SK-N-SH treated with all-trans-retinoic acid at 6 μM for 48 hours (cell line): ENCODE data around the gene BOD1L1.

ENCODE experiments used
- ATAC-seq: fragments of 200-7000 bp; cut with Tn5 transposase; 3 replicates; pipeline ENCODE4 v1.9.1; 2020; ENCODE audit warnings: mild to moderate bottlenecking, moderate library complexity
- ARNTL ChIP-seq: fragments of 450-650 bp; formaldehyde crosslinking; IDR thresholded peaks from 2 replicates; pipeline ENCODE4 v1.5.0; 2020; ENCODE audit warnings: low read depth, mild to moderate bottlenecking, moderate library complexity, borderline replicate concordance
- BACH2 ChIP-seq: fragments of 250-450 bp; sonication (Bioruptor Pico); IDR thresholded peaks from 2 replicates; pipeline ENCODE4 v1.9.0; 2021; ENCODE audit warnings: mild to moderate bottlenecking, borderline replicate concordance
- CREB5 ChIP-seq: fragments of 250-450 bp; sonication (Bioruptor Pico); IDR thresholded peaks from 2 replicates; pipeline ENCODE4 v1.5.1; 2020; ENCODE audit warnings: low read depth, mild to moderate bottlenecking, moderate library complexity
- CSDC2 ChIP-seq: fragments of 250-450 bp; sonication (Bioruptor Pico); IDR thresholded peaks from 2 replicates; pipeline ENCODE4 v1.5.0; 2020; ENCODE audit warnings: mild to moderate bottlenecking, moderate library complexity
- CSRNP3 ChIP-seq: fragments of 250-450 bp; sonication (Bioruptor Pico); IDR thresholded peaks from 2 replicates; pipeline ENCODE4 v1.5.1; 2021; ENCODE audit warnings: mild to moderate bottlenecking, moderate library complexity
- ESRRG ChIP-seq: fragments of 250-450 bp; sonication (Bioruptor Pico); IDR thresholded peaks from 2 replicates; pipeline ENCODE4 v1.6.1; 2021; ENCODE audit warnings: mild to moderate bottlenecking
- GLIS3 ChIP-seq: fragments of 250-450 bp; sonication (Bioruptor Pico); IDR thresholded peaks from 2 replicates; pipeline ENCODE4 v1.5.0; 2020; ENCODE audit warnings: mild to moderate bottlenecking, moderate library complexity
- ISL1 ChIP-seq: fragments of 250-450 bp; sonication (Bioruptor Pico); IDR thresholded peaks from 2 replicates; pipeline ENCODE4 v2.1.2; 2022; ENCODE audit warnings: mild to moderate bottlenecking, moderate library complexity
- OSR1 ChIP-seq: fragments of 250-450 bp; sonication (Bioruptor Pico); IDR thresholded peaks from 2 replicates; pipeline ENCODE4 v1.8.0; 2022; ENCODE audit warnings: moderate library complexity, mild to moderate bottlenecking, inconsistent platforms
- PATZ1 ChIP-seq: fragments of 250-450 bp; sonication (Bioruptor Pico); IDR thresholded peaks from 2 replicates; pipeline ENCODE4 v1.8.0; 2020; ENCODE audit warnings: mild to moderate bottlenecking, moderate library complexity, borderline replicate concordance
- POU6F1 ChIP-seq: fragments of 250-450 bp; sonication (Bioruptor Pico); IDR thresholded peaks from 2 replicates; pipeline ENCODE4 v1.8.0; 2021; ENCODE audit warnings: low read depth, mild to moderate bottlenecking, moderate library complexity, borderline replicate concordance
- PPARA ChIP-seq: fragments of 250-450 bp; sonication (Bioruptor Pico); IDR thresholded peaks from 2 replicates; pipeline ENCODE4 v1.5.0; 2020; ENCODE audit warnings: mild to moderate bottlenecking, borderline replicate concordance
- RARB ChIP-seq: fragments of 250-450 bp; sonication (Bioruptor Pico); IDR thresholded peaks from 2 replicates; pipeline ENCODE4 v1.8.0; 2021; ENCODE audit warnings: mild to moderate bottlenecking, moderate library complexity
- SNAI2 ChIP-seq: fragments of 250-450 bp; sonication (Bioruptor Pico); IDR thresholded peaks from 2 replicates; pipeline ENCODE4 v1.5.0; 2020; ENCODE audit warnings: mild to moderate bottlenecking, moderate library complexity
- TSHZ2 ChIP-seq: fragments of 250-450 bp; sonication (Bioruptor Pico); IDR thresholded peaks from 2 replicates; pipeline ENCODE4 v1.5.0; 2020; ENCODE audit warnings: mild to moderate bottlenecking, moderate library complexity
- ZC3H10 ChIP-seq: fragments of 250-450 bp; sonication (Bioruptor Pico); IDR thresholded peaks from 2 replicates; pipeline ENCODE4 v1.5.1; 2021; ENCODE audit warnings: mild to moderate bottlenecking, moderate library complexity
- ZFP30 ChIP-seq: fragments of 450-650 bp; formaldehyde crosslinking; IDR thresholded peaks from 2 replicates; pipeline ENCODE4 v1.5.0; 2022; ENCODE audit warnings: mild to moderate bottlenecking, moderate library complexity
- ZNF565 ChIP-seq: fragments of 450-650 bp; formaldehyde crosslinking; conservative IDR thresholded peaks from 2 replicates; pipeline ENCODE4 v1.5.0; 2020; ENCODE audit warnings: low read depth, mild to moderate bottlenecking, moderate library complexity
- ZNF8 ChIP-seq: fragments of 450-650 bp; formaldehyde crosslinking; IDR thresholded peaks from 2 replicates; pipeline ENCODE4 v1.5.0; 2020; ENCODE audit warnings: mild to moderate bottlenecking, moderate library complexity

BOD1L1 gene

GRCh38 chr4:13539619-13540445 lies 87.7 kb downstream of the BOD1L1 start:
- ATAC-seq, result no peak
- TF ChIP-seq POU6F1 (CRISPR knock-in tag) (no peak), CSDC2 (no peak), PPARA (CRISPR knock-in tag) (no peak), BACH2 (CRISPR knock-in tag) (no peak), PATZ1 (CRISPR knock-in tag) (no peak), OSR1 (CRISPR knock-in tag) (no peak), CREB5 (no peak), RARB (no peak), CSRNP3 (CRISPR knock-in tag) (no peak), ARNTL (CRISPR knock-in tag) (no peak), ZNF8 (CRISPR knock-in tag) (no peak), TSHZ2 (CRISPR knock-in tag) (no peak), GLIS3 (CRISPR knock-in tag) (no peak), ZC3H10 (CRISPR knock-in tag) (no peak), ZFP30 (CRISPR knock-in tag) (no peak), ESRRG (CRISPR knock-in tag) (no peak), SNAI2 (CRISPR knock-in tag) (no peak), ISL1 (CRISPR knock-in tag) (no peak)

- ATAC-seq, result no peak
- TF ChIP-seq GLIS3 (CRISPR knock-in tag) (no peak), CSRNP3 (CRISPR knock-in tag) (no peak), PPARA (CRISPR knock-in tag) (no peak), TSHZ2 (CRISPR knock-in tag) (no peak), BACH2 (CRISPR knock-in tag) (no peak), OSR1 (CRISPR knock-in tag) (no peak), ZC3H10 (CRISPR knock-in tag) (no peak), ZNF565 (CRISPR knock-in tag) (no peak), ZNF8 (CRISPR knock-in tag) (no peak), RARB (no peak), SNAI2 (CRISPR knock-in tag) (no peak), POU6F1 (CRISPR knock-in tag) (no peak)
- TF ChIP-seq, all 23 proteins: peak for 0
Observed at GRCh38 chr4:13539047-13539618, 88.4 kb downstream of the BOD1L1 start.
